Stimulated activated CD8-positive, alpha-beta memory T cell treated with anti-CD3 and anti-CD28 coated beads, Interleukin-12 subunit alpha, Interleukin-12 subunit beta, amount 100 ng/mL, for 1 hour (primary cell): ENCODE data around the gene NAA25.
"Not testable (repeated sequence)": the region's sequence is repeated elsewhere in the genome, so short reads cannot be mapped to it uniquely, and the experiment has no call there.

Experiments
- DNase-seq: peaks from one replicate; pipeline ENCODE4 v3.0.0-alpha.2; 2020; ENCODE audit warnings: low read depth

Gene NAA25

GRCh38 chr12:112009596-112009995 is 99.0 kb downstream of the NAA25 start:
- not testable (repeated sequence) for DNase-seq

- no peak for DNase-seq
Observed at GRCh38 chr12:112008918-112009317, 99.7 kb downstream of the NAA25 start.

GRCh38 chr12:112007945-112008344 is 100.6 kb downstream of the NAA25 start:
- no peak for DNase-seq

GRCh38 chr12:112005419-112006395 is 102.9 kb downstream of the NAA25 start:
- DNase-seq = no peak

- DNase-seq = no peak
Observed at GRCh38 chr12:112004041-112004440, 104.5 kb downstream of the NAA25 start.

GRCh38 chr12:112001576-112001975 is 107.0 kb downstream of the NAA25 start:
- DNase-seq = no peak

GRCh38 chr12:112000820-112001219 is 107.8 kb downstream of the NAA25 start:
- DNase-seq = no peak

GRCh38 chr12:111999129-111999528 is 109.5 kb downstream of the NAA25 start:
- DNase-seq = not testable (repeated sequence)

GRCh38 chr12:111998015-111998414 is 110.6 kb downstream of the NAA25 start:
- no peak for DNase-seq

- DNase-seq = no peak
Observed at GRCh38 chr12:111997300-111997699, 111.3 kb downstream of the NAA25 start.

GRCh38 chr12:111995782-111996480 is 112.7 kb downstream of the NAA25 start:
- no peak for DNase-seq

- DNase-seq = not testable (repeated sequence)
Observed at GRCh38 chr12:111994211-111995111, 114.1 kb downstream of the NAA25 start.

- no peak for DNase-seq
Observed at GRCh38 chr12:111993292-111994150, 115.1 kb downstream of the NAA25 start.

- DNase-seq = no peak
Observed at GRCh38 chr12:111992464-111992863, 116.1 kb downstream of the NAA25 start.

- DNase-seq = no peak
Observed at GRCh38 chr12:111991946-111992345, 116.6 kb downstream of the NAA25 start.

- DNase-seq = no peak
Observed at GRCh38 chr12:111991535-111991934, 117.0 kb downstream of the NAA25 start.

GRCh38 chr12:111984820-111985219 is 123.8 kb downstream of the NAA25 start:
- no peak for DNase-seq

GRCh38 chr12:111981987-111982386 is 126.6 kb downstream of the NAA25 start:
- DNase-seq = no peak

- DNase-seq = no peak
Observed at GRCh38 chr12:111980598-111980997, 128.0 kb downstream of the NAA25 start.

- DNase-seq = no peak
Observed at GRCh38 chr12:111978545-111978944, 130.0 kb downstream of the NAA25 start.

- no peak for DNase-seq
Observed at GRCh38 chr12:111976860-111977259, 131.7 kb downstream of the NAA25 start.
